T1000 (cell line): ENCODE results near the gene SLK.

Experiments
- DNase-seq: peaks from one replicate; lab custom pipeline; 2025; ENCODE audit warnings: mixed read lengths; lab: John Stamatoyannopoulos, UW

The SLK gene

DNA sequence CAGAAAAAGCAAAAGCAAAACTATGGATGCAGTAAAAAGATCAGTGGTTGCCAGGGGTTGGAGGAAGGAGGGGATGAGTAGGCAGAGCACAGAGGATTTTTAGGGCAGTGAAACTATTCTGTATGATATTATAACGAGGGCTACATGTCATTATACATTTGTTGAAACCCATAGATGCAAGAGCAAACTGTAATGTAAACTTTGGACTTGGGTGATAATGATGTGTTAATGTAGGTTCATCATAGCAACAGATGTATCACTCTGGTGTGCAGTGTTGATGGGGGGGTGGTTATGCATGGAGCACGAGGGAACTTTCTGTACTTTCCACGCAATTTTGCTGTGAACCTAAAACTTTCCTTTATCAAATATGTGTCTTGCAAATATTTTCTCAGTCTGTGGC, 23.2 kb downstream of the SLK start:
- DNase-seq = no peak

DNA sequence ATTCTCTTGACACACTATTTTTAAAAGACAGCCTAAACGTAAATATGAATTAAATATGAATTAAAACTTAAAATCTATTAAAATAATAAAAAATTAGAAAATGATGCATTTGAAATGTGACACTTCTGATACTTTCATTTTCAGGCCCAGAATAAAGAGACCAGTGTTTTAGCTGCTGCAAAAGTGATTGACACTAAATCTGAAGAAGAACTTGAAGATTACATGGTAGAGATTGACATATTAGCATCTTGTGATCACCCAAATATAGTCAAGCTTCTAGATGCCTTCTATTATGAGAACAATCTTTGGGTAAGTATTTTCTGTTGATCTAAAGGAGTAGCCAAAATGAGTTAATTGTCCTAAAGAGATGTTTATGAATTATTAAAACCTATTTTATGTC, 23.6 kb downstream of the SLK start:
- DNase-seq = no peak

DNA sequence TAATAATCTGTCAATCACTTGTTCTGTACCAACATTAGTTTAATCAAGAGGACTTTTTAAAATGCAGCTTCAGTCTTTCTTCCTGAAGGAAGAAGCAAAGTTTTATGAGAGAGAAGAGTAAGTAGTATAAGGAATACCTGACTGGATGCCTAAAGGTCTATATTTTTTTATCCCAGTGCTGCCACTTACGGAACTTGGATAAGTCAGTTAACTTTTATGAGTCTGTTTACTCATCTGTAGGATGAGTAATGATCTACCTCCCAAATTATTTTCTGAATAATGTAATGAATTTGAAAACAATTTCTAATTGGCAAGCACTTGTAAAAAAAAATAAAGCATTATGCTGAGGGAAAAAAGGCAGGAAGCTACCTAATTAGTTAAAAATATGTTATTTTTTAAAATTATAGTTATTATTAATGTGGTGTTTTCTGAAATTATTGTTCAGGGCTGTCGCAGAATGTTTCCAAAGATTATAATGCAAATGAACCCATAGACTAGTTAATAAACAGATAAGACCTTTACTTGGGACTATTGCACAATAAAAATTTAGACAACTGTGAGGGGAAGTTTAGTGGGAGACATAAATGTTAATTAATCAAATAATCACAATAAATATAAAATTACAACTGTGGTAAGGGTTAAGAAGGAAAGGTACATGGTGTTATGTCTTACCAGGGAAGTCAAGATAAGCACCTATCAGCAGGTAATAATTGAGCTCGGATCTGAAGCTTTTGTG, 24.6 kb downstream of the SLK start:
- no peak for DNase-seq

DNA sequence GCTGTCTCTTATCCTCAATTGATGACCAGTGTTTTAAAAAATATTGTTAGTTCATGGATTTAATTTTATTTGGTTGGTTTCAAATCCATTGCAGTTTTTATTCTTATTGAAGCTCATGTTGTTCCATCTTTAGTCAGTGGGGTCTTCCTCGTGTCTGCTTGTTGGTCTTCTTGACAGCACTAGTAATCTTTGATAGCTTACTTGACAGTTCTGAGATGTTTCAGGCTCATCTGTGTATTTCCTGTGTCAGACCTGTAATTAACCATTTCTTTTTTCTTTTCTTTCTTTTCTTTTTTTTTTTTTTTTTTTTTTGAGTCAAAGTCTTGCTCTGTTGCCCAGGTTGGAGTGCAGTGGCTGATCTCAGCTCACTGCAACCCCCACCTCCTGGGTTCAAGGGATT, 28.2 kb downstream of the SLK start:
- no peak for DNase-seq

DNA sequence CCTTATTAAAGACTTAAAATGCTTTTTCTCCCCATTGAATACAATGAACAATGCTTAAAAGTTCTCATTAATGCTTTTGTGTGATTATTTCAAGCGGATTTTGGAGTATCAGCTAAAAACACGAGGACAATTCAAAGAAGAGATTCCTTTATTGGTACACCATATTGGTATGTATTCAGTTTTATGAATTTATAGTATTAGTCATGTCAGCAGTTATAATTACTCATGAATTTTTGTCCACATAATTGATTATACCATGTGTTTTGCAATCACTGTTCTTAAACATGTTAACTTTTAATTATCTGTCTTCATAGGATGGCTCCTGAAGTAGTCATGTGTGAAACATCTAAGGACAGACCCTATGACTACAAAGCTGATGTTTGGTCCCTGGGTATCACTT, 31.9 kb downstream of the SLK start:
- no peak for DNase-seq

DNA sequence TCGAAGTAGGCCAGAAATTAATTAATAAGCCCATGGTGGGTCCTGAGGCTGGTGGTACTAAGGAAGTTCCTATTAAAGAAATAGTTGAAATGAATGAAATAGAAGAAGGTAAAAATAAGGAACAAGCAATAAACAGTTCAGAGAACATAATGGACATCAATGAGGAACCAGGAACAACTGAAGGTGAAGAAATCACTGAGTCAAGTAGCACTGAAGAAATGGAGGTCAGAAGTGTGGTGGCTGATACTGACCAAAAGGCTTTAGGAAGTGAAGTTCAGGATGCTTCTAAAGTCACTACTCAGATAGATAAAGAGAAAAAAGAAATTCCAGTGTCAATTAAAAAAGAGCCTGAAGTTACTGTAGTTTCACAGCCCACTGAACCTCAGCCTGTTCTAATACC, 36.0 kb downstream of the SLK start:
- no peak for DNase-seq

DNA sequence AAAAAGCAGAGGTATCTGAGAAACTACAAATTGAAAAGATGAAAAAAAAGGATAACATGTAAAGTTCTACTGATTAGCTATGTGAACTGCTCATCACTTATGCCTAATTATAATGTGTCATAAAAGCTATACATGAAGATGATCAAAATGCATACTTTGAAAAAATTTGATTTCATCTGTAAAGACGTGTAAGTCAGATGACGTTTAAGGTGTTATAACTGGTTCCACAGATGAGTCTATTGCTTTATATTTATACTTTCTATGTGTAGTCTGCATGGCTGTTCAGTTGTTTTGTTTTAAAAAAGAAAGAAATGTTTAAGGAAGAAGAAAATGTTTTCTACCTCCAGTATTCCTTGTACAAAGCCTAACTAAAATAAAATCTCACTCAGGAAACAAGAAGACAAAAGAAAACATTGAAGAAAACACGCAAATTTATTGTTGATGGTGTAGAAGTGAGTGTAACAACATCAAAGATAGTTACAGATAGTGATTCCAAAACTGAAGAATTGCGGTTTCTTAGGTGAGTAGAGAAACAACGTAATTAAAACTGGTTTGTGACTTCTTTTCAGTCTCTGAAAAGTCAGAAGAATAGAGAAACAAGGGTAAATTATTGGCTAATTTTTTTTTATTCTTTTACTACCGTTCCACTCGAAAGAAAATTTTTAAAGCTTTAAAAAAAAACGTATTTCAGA, 38.4 kb downstream of the SLK start:
- DNase-seq = no peak

DNA sequence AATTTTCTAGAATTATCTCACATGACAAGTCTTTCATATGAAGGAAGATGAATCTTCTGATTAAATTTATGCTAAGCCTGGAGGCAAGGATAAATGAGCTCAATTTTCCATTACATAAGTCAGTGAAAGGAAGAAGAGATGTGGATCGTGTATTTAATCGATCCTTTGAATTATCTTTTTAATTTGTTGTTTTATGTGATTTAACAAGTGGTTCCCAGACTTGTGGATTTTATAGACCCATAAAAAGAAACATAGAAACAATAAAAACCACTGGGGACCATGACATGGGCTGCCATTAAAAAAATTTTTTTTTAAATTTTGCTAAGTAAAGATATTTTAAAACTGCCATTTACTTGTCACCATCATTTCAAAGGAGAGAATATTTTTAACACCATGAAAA, 45.0 kb downstream of the SLK start:
- no peak for DNase-seq

DNA sequence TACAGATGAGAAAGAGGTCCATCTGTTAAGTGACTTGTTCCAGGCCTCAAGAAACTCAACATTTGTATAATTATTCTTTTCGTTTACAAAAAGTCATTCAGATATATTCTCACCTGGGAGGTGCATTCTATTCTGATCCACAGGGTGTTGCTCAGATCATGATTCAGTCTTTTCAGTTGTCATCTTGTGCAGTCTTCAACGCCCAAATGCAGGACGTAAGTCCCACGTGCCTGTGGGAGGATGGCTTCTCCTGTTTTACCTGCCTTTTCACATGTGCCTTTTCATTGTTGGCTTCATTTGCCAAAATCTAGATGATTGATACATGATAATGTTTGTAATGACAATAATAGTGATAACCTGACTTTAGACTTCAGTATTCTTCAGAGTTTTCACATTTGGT, 46.5 kb downstream of the SLK start:
- DNase-seq = no peak

DNA sequence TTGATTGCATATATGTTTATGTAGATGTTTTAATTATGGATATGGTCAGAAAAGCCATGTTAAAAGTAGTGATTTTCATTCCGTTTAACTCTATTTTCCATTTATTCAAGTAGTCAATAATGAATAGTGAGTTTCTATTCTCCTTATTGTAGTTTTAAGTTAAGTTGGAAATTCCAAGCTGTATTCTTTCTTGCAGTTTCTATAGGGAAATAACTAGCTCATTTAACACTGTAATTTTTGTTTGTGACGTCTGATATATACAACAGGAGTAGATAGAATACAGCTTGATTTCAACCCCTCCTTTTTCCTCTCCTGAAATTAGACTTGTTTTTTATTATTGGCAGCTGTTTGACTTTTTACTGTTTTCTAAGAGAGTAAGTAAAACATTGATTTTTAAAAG, 47.2 kb downstream of the SLK start:
- DNase-seq = no peak

DNA sequence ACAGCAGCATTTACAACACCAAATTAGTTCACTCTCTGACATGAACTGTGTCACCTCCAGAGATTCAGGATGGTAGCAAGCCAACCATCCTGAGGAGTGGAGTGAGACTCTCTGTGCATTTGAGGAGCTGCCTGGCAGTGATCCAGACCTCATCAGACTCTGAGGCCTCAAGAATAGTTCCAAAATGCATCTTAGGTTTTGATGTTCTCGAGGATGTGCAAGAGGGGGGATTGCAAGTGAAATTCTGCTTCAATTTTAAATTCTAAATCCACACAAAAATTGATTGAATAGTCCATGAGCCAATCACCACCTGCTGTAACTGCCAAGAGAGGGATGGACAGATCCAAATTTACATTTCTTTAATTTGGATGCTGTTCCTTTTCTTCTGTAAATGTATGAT, 49.7 kb downstream of the SLK start:
- no peak for DNase-seq

DNA sequence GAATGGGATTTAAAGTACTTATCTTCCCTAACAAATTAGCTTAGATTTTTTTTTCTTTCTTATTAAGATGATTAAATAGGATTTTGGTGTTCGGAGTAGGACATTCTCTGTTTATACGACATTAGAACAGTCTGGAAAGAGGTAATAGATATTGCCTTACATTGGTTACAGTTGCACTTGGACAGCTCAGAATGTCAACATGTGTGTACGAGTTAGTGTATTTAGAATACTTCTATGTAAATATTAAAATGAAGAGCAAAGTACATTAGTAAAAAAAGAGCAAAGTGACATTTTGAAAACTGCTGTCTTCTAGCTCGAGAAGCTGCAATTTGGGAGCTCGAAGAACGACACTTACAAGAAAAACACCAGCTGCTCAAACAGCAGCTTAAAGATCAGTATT, 51.5 kb downstream of the SLK start:
- DNase-seq = no peak

DNA sequence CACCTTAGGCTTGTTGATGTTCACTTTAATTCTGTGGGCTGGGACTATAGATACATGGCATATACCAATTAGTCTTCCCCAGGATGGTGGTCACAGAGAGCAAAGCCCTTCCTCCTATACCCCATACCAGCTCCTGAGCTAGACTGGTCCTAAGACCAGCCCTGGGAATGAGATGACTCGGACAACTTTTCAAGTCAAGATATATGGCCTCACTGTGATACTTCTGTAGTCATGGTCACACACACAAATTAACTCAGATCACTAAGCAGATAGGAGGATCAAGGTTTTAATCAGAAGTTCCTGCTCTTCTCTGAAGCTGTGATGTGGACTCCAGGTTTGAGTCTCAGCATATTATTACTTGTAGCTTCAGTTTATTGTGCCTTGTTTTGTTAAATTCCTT, 53.1 kb downstream of the SLK start:
- DNase-seq = no peak

DNA sequence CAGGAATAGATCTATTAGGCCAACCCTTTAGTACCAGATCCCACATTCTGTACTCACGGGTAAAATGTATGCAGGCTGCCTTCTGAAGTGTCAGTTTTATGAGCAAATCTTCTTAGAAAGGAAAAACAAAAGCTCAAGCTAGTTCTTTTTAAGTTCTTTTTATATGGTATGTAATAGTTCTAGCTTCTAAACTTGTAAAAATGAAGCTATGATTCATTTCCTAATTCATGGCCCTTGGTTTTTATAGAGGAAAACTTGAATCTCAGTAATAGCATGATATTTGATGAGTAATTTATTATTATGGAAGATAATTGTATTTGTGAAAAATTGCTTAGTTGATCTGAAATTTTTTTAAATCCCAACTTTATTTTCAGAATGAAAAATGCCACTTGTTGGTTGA, 54.3 kb downstream of the SLK start:
- no peak for DNase-seq

DNA sequence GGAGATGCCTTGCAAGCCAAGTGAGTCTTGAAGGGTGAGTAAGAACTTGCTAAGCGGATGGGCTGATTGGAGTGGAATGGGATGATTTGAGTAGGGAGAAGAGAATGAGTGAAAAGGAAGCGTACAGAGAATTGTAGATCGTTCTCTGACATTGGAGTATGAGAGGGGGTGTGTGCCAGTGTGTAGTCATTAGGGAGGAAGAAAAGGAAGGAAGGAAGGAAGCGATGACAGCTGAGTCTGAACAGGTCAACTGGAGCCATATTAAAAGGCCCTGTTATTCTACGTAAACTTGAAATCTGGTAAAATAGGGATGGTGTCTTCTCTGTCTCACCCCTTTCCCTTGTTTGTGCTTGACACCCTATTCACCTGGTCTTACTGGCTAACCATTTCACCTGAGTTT, 55.1 kb downstream of the SLK start:
- no peak for DNase-seq

DNA sequence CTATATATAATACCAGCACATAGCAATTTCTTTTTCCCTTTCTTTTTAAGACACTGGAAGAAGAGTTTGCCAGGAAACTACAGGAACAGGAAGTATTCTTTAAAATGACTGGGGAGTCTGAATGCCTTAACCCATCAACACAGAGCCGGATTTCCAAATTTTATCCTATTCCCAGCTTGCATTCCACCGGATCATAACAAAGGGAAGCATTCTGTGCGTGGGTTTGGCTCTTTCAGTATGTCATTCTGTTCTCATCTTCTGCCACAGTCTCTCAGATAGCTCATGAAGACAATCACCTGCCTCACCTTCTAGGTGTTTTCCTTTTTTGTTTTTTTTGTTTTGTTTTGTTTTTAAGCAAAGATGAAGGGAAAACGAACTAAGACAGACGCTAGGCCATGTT, 58.6 kb downstream of the SLK start:
- DNase-seq = no peak

DNA sequence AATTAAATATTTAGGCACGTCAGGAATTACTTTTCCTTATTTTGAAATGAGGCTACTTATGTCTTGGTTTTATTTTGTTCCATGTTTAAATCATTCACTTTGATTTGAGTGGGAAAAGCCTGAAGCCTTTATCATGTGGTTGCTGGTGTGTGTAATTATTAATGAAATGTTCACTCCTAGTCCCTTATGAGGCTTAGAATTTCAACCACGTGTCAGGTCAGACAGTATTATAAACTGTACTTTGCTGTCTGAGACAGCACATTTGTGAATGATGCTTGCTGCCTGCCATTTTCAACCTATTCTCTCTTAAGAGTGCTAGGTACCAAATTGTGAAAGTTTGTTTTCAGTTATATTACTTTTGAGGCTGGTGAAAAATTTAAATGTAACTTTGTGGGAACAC, 59.8 kb downstream of the SLK start:
- DNase-seq = no peak

DNA sequence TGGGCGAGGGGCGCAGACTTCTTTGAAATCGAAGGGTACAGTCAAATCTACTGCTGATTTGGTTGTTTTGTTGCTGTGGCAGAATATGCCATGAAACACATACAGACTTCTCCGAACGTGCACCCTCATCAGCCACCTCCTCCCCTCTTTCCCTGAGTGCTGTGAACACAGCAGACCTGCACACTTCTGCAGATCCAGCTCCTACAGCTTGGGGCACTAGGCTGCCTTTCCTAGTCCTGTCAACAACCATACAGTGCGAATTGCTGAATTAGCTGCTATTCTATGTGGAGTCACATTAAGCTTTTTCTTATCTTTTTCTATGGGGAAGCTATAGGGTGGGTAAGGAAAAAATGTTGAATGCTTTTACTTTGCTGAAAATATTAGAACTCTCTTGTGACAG, 61.2 kb downstream of the SLK start:
- no peak for DNase-seq

DNA sequence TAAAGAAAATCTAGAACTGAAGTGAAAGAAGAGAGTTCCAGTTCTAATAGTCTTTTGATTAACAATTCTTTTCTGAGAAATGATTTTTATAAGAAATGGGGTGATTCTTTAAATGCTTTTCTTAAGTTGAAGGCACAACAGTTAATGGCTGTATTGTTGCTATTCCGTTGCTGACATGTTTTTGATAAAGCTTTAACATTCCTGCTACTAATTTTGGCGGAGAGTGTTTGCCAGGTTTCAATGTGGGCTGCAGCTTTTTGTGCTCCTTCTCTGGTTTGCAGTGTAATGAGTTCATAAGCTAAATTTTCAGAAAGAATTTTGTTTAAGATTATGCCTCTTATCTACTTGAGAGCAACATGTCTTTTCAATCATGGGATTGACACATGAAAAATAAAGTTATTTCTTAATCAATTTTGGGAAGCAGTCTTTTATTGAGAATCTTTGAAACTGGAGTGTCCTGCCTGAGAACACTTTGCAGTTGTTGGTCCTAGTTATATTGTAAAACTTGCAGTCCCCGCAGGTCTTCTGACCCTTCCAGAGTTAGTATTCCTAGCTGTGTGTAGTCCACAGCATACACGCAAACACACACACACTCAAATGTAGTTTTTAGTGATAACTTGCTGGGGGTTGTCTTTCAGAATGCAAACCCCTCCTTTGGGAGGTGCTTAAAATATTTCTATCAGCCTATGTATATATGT, 62.0 kb downstream of the SLK start:
- DNase-seq = no peak

DNA sequence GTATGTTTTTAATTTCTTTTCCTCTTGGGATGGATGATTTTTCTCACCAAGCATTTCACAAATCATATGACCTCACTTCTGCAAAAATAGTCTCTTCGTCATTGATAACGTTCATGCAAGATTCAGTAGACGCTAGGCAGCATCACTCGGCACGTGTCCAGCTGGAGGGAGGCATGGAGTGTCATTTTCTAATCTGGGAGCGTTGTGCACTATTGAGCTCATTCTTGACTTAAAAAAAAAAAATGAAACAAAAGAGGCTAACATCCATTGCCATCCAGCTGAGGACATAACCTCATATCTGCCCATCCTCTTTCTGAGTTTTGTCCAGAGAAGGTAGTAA, 62.6 kb downstream of the SLK start:
- DNase-seq = no peak

DNA sequence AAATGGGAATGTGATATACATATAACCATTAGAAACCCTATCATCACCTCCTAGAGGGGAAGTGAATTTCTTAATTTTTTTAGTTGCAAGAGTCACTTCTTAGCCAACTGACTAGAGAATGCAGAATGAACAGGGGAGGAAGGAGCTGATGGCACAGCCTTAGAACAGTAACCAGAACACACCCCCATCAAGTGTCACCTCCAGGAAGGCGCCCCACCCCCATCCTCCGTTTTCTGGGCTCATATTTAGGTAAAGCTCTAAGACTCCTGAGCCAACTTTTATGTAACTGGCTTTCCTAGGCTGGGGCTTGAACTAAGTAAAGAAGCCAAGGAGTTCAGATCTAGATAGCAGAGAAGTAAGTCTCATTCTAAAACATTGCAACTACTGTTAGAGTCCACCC, 64.7 kb downstream of the SLK start:
- DNase-seq = no peak

DNA sequence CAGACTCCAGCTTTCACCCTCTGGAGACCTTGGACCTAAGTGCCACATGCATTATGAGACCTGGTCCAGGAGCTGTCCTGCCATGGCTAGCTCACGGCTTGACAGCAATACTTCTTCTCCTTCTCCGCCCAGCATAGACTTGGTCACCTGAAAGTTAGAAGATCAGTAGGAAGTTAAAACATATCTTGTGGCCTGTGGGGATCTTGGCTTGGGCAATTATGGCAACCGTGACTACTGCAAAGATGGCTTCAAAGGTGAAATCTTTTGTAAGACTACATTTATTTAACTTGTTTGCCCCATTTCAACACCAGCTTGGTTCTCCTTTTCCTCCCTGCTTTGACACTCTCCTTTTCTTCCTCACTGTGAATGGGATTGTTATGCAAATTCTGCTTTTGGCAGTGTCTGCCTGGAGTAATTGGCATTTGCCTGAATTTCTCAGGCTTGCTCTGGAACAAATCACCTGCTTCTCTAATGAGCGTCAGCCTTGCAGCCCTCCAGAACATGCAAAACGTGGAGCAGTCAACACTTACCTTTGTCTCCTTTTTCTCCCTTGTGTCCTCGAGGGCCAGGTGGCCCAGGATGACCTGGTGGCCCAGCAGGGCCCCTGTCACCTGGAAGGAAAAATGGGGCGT, 65.3 kb downstream of the SLK start:
- no peak for DNase-seq

DNA sequence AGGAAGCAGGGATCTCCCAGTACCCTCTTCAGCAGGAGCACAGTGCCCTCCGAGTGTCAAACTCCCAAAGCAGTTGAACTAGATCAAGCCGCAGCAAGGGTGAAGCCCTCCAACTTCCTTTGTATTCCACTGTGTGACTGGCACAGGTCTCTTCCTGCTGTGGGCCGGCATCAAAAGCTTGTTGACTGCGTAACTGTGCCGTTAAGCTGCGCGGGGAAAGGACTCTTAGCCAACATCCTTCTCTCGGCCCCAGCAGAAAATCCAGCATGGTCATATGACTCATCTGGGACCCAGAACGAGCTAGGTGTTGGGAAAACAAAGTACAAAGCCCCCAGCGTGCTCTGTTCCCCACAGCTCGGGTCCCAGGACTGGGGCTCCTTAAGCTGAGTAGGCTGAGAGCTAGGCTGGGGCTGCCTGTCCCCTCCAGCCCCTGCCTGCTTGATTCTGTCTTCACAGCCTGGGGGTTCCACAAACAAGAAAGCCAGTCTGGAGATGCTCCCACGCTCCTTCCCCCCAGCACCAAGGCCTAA, 66.5 kb downstream of the SLK start:
- no peak for DNase-seq
